SU-DHL-6 (cell line): ENCODE results near the gene TMEM11.

Source experiments
- H2AFZ ChIP-seq: fragments of 200-600 bp; sonication (generic); 2 replicates; pipeline ENCODE4 v1.6.1; 2014; ENCODE audit warnings: low read depth, mild to moderate bottlenecking, moderate library complexity, mixed read lengths, antibody characterized with exemption, low read length; ENCODE audit not compliant: severe bottlenecking
- H3F3A ChIP-seq: fragments of 200-600 bp; shearing (Covaris generic); 2 replicates; pipeline ENCODE4 v1.6.0; 2016; ENCODE audit warnings: antibody characterized with exemption, mild to moderate bottlenecking; ENCODE audit not compliant: insufficient read depth
- H3K27ac ChIP-seq: fragments of 200-600 bp; sonication (generic); 2 replicates; pipeline ENCODE4 v1.5.1; 2016; ENCODE audit warnings: low read depth, mild to moderate bottlenecking, low read length, moderate library complexity, mixed read lengths
- H3K27me3 ChIP-seq: fragments of 200-600 bp; sonication (generic), shearing (Covaris generic); 2 replicates; pipeline ENCODE4 v1.6.0; 2014; ENCODE audit warnings: mild to moderate bottlenecking, low read length
- H3K36me3 ChIP-seq: fragments of 200-600 bp; sonication (generic); 2 replicates; pipeline ENCODE4 v1.6.1; 2014; ENCODE audit warnings: mild to moderate bottlenecking, low read length, mixed read lengths
- H3K4me2 ChIP-seq: fragments of 300-600, 200-600 bp; shearing (Covaris generic), sonication (generic); 2 replicates; pipeline ENCODE4 v1.6.0; 2014; ENCODE audit warnings: low read length, low read depth, mild to moderate bottlenecking; ENCODE audit not compliant: poor library complexity, severe bottlenecking
- H3K4me3 ChIP-seq: fragments of 200-600 bp; sonication (generic); 2 replicates; pipeline ENCODE4 v1.5.1; 2014; ENCODE audit warnings: antibody characterized with exemption, low read length, mild to moderate bottlenecking, mixed read lengths; ENCODE audit not compliant: insufficient read depth, poor library complexity, severe bottlenecking
- H3K79me2 ChIP-seq: fragments of 200-600 bp; sonication (generic); 2 replicates; pipeline ENCODE4 v1.6.1; 2014; ENCODE audit warnings: mild to moderate bottlenecking, low read length, moderate library complexity; ENCODE audit not compliant: insufficient read depth
- H3K9ac ChIP-seq: fragments of 200-600 bp; sonication (generic); 2 replicates; pipeline ENCODE4 v1.7.0; 2014; ENCODE audit warnings: mild to moderate bottlenecking, low read length
- H3K9me2 ChIP-seq: fragments of 200-600 bp; sonication (generic); replicated peaks from 2 replicates; pipeline ENCODE4 v1.6.1; 2014; ENCODE audit warnings: low read length; ENCODE audit not compliant: insufficient read depth
- H3K9me3 ChIP-seq: fragments of 200-600 bp; sonication (generic); 2 replicates; pipeline ENCODE4 v1.6.1; 2014; ENCODE audit warnings: low read length, mixed read lengths; ENCODE audit not compliant: insufficient read depth
- H4K20me1 ChIP-seq: fragments of 200-600 bp; sonication (generic); 2 replicates; pipeline ENCODE4 v1.6.1; 2014; ENCODE audit warnings: low read depth, mild to moderate bottlenecking, antibody characterized with exemption, low read length, moderate library complexity, mixed read lengths
- EZH2phosphoT487 ChIP-seq: fragments of 200-600 bp; sonication (generic), shearing (Covaris generic); conservative IDR thresholded peaks from 2 replicates; pipeline ENCODE4 v1.6.1; 2018; ENCODE audit warnings: mild to moderate bottlenecking, antibody characterized with exemption, low read length, moderate library complexity, mixed read lengths
- TF ChIP-seq, protein P1 (sequence below): fragments of 200-600 bp; sonication (generic); IDR thresholded peaks from one replicate; pipeline ENCODE4 v1.5.1; 2017; ENCODE audit warnings: antibody characterized with exemption, mild to moderate bottlenecking, low read length, moderate library complexity; ENCODE audit not compliant: insufficient read depth, poor library complexity, severe bottlenecking

The TMEM11 gene

DNA sequence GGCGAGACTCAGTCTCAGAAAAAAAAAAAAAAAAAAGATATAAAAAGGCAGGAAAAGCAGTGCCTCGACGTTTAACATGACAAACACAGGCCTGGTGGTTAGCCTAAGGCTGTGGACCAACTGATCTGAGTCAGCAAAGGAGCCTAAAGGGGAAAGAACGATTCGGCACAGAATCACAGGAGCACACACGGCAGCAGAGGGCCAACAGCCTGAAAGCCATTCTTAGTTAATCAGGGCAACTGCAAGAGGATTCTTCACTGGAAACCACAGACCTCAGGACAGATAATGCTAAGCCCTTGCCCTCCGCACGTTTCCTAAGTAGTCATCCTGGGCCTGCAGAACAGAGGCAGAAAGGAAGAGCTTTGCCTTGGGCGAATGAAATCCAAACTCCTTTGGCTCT, 14.7 kb downstream of the TMEM11 start:
- TF ChIP-seq, protein P1, sequence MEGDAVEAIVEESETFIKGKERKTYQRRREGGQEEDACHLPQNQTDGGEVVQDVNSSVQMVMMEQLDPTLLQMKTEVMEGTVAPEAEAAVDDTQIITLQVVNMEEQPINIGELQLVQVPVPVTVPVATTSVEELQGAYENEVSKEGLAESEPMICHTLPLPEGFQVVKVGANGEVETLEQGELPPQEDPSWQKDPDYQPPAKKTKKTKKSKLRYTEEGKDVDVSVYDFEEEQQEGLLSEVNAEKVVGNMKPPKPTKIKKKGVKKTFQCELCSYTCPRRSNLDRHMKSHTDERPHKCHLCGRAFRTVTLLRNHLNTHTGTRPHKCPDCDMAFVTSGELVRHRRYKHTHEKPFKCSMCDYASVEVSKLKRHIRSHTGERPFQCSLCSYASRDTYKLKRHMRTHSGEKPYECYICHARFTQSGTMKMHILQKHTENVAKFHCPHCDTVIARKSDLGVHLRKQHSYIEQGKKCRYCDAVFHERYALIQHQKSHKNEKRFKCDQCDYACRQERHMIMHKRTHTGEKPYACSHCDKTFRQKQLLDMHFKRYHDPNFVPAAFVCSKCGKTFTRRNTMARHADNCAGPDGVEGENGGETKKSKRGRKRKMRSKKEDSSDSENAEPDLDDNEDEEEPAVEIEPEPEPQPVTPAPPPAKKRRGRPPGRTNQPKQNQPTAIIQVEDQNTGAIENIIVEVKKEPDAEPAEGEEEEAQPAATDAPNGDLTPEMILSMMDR = no peak
- no peak for TF ChIP-seq EZH2phosphoT487
- H3K9me2 ChIP-seq = no peaks in the 10 kb centered on the region
- H3K9ac ChIP-seq = no peak overlapping the region
- no peaks in the 10 kb centered on the region; the same call in 1 of the 2 replicates for H3F3A ChIP-seq
- peaks cover 49% of the 10 kb centered on the region for H3K79me2 ChIP-seq
- no peak overlapping the region for H3K4me3 ChIP-seq
- H2AFZ ChIP-seq = no peak overlapping the region
- no peak overlapping the region for H3K27ac ChIP-seq
- H3K36me3 ChIP-seq = no peaks in the 10 kb centered on the region
- no peaks in the 10 kb centered on the region for H3K9me3 ChIP-seq
- no peak overlapping the region for H3K4me2 ChIP-seq
- H4K20me1 ChIP-seq = peaks cover 1% of the 10 kb centered on the region; the same call in 1 of the 2 replicates
- no peaks in the 10 kb centered on the region for H3K27me3 ChIP-seq

DNA sequence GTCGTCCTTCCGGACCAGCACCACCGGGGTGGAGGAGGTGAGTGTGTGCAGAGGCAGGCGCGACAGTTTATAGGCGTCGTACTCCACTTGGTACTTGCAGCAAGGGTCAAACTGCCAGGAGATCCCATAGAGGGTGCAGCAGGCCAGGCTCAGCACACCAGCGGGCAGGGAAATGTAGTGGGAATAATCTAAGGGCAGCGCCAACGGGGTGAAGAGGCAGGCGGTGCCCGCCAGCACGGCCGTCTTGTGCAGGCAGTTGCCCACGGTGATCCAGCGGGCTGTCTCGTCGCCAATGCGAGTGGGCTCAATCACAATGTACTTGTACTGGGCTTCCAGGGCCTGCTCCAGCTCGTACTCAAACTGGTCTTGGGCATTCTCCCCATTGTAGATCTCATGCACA, 15.6 kb downstream of the TMEM11 start:
- no peaks in the 10 kb centered on the region for H3K9me2 ChIP-seq
- no peak overlapping the region for H2AFZ ChIP-seq
- H3F3A ChIP-seq = no peaks in the 10 kb centered on the region; the same call in 1 of the 2 replicates
- H3K27ac ChIP-seq = no peak overlapping the region
- TF ChIP-seq, protein P1 = no peak
- TF ChIP-seq EZH2phosphoT487 = no peak
- H3K4me3 ChIP-seq = no peak overlapping the region
- no peak overlapping the region for H3K9ac ChIP-seq
- no peaks in the 10 kb centered on the region for H3K27me3 ChIP-seq
- no peaks in the 10 kb centered on the region; the same call in 1 of the 2 replicates for H4K20me1 ChIP-seq
- H3K9me3 ChIP-seq = no peaks in the 10 kb centered on the region
- peaks cover 42% of the 10 kb centered on the region for H3K79me2 ChIP-seq
- H3K36me3 ChIP-seq = no peaks in the 10 kb centered on the region
- H3K4me2 ChIP-seq = no peak overlapping the region

DNA sequence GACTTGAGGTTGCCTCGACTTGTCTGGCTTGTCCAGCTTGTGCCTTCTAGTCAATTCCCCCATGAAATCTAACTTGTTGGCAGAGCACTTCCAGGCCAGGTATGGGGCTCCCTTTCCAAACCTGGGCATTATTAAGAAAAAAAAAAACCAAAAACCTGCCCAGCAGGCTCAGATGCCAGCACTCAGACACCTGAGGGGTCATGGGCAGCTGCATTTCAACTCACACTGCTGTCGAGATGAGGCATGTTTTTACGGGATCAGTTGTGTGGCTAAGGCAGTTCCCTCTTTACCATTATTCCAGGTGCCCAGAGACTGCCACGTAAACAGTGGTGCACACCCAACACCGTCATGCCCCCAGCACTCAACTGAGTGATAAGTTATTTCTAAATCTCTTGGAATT, 17.8 kb downstream of the TMEM11 start:
- Histone ChIP-seq H3K4me2 (no peak overlapping the region), H3K9me3 (no peaks in the 10 kb centered on the region), H3K9me2 (no peaks in the 10 kb centered on the region), H3F3A (no peaks in the 10 kb centered on the region; the same call in 1 of the 2 replicates), H3K36me3 (no peaks in the 10 kb centered on the region), H4K20me1 (no peaks in the 10 kb centered on the region; the same call in 1 of the 2 replicates), H3K9ac (no peak overlapping the region), H3K27me3 (no peaks in the 10 kb centered on the region), H2AFZ (no peak overlapping the region), H3K27ac (no peak overlapping the region), H3K79me2 (peaks cover 20% of the 10 kb centered on the region), H3K4me3 (no peak overlapping the region)
- TF ChIP-seq, protein P1 = no peak
- no peak for TF ChIP-seq EZH2phosphoT487
